GM12875 (cell line): ENCODE measurements around the gene CADPS.

Experiments
- H3K4me3 ChIP-seq: one replicate; pipeline ENCODE4 v1.5.1; 2011; ENCODE audit warnings: low read depth, low read length, control low read depth
- TF ChIP-seq, protein P1 (sequence below): IDR thresholded peaks from 2 replicates; pipeline ENCODE4 v1.5.1; 2011; ENCODE audit warnings: low read depth, mild to moderate bottlenecking, control low read depth, inconsistent platforms, low read length, moderate library complexity, borderline replicate concordance; ENCODE audit not compliant: insufficient read depth

CADPS gene

GRCh38 chr3:62874711-62875557 lies at the start of gene CADPS:
TSS of gene CADPS (minus strand) at chr3:62875416. CDS start at chr3:62875029, 387 bp downstream.
- TF ChIP-seq, protein P1, sequence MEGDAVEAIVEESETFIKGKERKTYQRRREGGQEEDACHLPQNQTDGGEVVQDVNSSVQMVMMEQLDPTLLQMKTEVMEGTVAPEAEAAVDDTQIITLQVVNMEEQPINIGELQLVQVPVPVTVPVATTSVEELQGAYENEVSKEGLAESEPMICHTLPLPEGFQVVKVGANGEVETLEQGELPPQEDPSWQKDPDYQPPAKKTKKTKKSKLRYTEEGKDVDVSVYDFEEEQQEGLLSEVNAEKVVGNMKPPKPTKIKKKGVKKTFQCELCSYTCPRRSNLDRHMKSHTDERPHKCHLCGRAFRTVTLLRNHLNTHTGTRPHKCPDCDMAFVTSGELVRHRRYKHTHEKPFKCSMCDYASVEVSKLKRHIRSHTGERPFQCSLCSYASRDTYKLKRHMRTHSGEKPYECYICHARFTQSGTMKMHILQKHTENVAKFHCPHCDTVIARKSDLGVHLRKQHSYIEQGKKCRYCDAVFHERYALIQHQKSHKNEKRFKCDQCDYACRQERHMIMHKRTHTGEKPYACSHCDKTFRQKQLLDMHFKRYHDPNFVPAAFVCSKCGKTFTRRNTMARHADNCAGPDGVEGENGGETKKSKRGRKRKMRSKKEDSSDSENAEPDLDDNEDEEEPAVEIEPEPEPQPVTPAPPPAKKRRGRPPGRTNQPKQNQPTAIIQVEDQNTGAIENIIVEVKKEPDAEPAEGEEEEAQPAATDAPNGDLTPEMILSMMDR = no peak
- H3K4me3 ChIP-seq = peak within 1 kb of the TSS; percentile 5

- H3K4me3 ChIP-seq = no peak overlapping the region
- TF ChIP-seq, protein P1 = no peak
These were observed 47.9 kb upstream of the CADPS start for GRCh38 chr3:62923066-62923465.

- H3K4me3 ChIP-seq = no peak overlapping the region
- TF ChIP-seq, protein P1 = no peak
These were observed 47.1 kb upstream of the CADPS start for GRCh38 chr3:62922326-62922725.

DNA sequence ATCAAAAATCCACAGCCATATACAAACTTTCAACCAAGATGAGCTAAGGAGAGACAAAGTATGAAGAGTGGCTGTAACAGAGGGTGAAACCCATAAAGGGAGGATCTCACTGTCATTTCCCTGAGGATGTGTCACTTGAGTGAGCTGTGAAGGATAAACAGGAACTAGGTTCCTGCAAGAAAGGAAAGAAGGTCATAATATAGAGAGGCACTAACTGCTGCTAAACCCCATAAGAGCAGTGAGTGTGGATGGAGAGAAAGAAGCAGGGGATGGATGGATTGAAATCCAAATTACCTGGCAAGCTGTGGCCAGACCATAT lies 45.2 kb upstream of the CADPS start:
- TF ChIP-seq, protein P1 = no peak

DNA sequence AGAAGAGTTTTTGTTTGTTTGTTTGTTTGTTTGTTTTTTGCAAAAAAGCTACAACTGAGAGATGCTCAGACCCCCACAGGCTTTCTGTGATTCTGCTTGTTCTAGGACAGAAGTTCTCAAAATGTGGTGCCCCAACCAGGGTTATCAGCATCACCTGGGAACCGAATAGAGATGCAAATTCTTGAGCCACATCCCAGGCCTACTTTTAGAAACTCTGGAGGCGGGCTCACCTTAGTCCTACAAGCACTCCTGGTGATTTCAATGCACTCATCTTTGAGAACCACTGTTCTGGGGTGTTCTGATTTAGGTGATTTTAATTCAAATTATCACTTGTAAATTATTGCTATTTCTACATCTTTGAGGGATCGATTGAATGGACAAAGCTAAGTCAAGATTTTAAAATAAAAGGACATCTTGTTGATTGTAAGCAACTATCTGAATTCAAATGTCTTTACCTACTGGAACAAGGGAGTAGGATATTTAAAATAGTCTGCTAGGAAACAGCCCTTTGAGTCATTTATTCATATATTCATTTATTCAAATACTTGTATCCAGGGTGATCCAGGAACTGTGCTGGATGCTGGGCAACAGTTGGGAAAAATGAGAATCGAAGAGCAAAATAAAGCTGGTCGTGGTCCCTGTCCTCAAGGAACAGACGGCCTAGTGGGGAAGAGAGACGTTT lies 44.7 kb upstream of the CADPS start:
- no peak overlapping the region for H3K4me3 ChIP-seq
- TF ChIP-seq, protein P1 = no peak

More for the DNA sequence above, 45.2 kb upstream of the CADPS start:
- no peak overlapping the region for H3K4me3 ChIP-seq

- H3K4me3 ChIP-seq = no peak overlapping the region
- TF ChIP-seq, protein P1 = no peak
These were observed 43.6 kb upstream of the CADPS start for GRCh38 chr3:62918777-62919176.

DNA sequence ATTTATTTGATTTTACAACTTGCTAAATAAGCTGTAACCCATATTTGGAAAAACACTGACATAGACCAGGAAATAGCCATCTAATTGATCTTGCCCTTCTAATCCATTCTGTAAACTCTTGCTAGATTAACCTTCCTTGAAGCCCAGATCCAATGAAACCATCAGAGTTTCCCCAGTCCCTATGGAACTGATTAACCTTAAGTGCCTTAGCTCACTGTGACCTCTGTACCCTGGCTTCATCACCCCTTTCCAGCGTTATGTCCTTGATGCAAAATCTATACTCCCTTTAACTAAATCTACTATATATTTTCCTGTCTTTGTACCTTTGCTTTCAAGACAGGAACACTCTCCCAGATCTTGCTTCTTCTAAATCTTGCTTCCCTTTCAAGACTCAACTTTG lies 42.9 kb upstream of the CADPS start:
- H3K4me3 ChIP-seq = no peak overlapping the region
- TF ChIP-seq, protein P1 = no peak
